GM21526 (cell line): ENCODE results near the gene NLGN1.
A peak's percentile ranks its signal among the peaks of the same experiment; 100 is the strongest.
"Not testable (repeated sequence)": the region's sequence is repeated elsewhere in the genome, so short reads cannot be mapped to it uniquely, and the experiment has no call there.

Experiments used
- ATAC-seq: cut with Tn5 transposase; IDR thresholded peaks from one replicate; pipeline ENCODE4 v1.9.1; 2021; ENCODE audit warnings: moderate library complexity; ENCODE audit not compliant: unreplicated experiment, low FRiP score

The NLGN1 gene

DNA sequence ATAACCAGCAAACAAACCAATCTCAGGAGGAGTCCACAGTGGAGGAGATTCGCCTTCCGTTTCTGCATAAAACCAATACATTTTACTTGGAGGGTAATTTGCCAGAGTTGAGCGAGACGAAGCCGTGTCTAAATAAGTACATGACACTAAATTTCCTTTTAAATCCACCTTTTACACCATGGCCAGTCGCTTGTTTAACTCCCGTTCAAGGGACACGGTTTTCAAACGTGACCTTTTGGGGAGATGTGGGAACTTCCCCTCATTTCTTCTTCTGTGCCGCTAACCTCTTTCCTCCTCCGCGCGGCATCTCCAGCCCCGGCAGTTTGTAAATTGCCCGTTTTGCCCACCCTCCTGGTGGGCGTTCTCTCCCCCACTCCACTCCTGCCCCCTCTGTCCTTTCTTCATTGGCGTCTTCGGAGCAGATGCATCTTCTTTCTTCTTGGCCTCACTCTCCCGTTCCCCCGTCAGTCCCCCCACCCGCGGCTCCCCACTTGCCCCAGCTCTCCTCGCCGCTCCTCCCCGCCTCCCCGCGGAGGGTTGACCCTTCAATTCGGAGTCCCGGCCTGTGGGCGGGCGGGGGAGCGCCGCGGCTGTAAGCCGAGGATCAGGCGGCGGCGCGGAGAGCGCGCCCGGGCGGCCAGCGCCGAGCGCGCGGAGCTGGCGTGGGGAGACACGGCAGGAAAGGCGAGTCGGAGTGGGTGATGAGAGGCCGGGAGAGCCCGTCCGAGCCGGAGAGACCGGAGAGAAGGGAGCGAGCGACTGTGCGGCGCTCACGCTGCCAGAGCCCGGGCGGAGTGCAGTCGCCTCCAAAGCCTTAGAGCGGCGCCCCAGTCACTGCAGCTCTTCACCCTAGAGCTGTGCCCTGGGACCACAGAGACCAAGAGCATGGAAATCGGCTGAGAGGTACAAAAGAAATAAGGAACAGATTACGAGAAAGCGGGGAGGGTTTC lies at the start of gene NLGN1:
TSS of gene NLGN1 (plus strand) at position 584 of the 950 bp plus-strand sequence.
- no peak for ATAC-seq

DNA sequence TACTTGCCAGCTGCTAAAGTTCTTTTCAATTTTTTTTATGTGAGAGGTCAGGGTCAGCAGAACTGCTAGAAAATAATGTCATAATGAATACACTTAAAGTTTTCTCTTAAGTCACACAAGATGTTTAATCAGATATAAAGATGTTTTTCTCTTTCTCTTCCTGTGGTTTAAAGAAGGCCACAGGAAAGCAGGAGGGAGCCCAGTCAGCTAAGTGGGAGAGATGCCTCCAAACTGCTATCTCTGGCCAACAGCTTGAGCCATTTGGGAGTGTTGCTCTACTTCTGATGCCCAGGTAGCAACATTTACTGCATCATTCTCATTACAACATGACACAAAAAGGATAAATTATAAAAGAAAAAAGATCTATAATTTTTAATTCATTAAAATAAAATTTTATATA lies 45.7 kb upstream of the NLGN1 start:
- ATAC-seq = no peak

DNA sequence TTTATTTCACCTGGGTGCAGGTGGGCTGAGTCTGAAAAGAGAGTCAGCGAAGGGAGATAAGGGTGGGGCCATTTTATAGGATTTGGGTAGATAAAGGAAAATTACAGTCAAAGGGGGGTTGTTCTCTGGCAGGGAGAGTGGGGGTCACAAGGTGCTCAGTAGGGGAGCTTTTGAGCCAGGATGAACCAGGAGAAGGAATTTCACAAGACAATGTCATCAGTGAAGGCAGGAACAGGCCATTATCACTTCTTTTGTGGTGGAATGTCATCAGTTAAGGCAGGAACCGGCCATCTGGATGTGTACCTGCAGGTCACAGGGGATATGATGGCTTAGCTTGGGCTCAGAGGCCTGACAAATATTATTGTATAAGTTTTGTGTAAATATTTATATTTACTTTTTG lies 44.4 kb upstream of the NLGN1 start:
- not testable (repeated sequence) for ATAC-seq

DNA sequence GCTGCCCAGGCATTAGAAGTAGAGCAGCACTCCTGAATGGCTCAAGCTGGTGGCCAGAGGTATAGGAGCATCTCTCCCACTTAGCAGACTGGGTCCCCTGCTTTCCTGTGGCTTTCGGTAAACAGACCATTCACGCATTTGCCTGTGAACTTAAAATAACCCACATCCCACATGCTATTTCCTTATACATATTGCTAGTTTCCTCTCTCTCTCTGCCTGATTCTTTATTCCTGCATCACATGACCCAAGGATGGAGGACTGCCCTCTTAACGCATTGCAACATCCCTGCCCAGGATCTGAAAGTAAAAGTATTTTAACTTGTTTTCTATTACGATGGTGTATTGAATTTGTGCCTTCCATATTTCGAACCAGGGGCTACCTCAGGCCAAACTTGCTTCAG lies 43.4 kb upstream of the NLGN1 start:
- no peak for ATAC-seq

DNA sequence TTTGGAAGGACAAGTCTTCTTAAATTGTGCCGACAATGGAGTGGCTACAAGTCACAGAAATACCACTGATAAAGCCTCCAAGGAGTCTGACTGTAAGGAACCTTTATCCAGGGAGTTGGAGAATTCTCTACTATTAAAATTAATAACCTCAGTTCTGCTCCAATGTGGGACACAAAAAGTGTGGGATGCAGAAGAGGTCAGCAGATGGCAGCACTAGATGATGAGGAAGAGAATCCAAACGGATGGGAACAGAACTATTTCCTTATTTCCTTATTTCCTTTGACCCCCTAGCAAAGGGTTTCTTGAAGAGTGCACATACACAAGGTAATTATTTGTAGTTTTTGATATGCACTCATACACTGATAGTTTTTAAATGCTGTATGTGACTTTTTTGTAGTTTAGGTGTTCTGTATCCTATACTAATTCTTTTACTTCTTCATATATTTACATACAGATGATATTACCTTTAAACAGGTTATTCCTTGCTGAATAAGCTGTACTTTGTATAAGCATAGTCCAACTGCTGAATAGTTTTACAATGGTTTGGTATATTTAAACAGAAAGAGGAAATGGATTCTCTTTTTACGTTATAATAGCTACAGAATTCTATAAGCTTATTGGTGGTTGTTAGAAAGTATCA lies 25.6 kb upstream of the NLGN1 start:
- no peak for ATAC-seq

DNA sequence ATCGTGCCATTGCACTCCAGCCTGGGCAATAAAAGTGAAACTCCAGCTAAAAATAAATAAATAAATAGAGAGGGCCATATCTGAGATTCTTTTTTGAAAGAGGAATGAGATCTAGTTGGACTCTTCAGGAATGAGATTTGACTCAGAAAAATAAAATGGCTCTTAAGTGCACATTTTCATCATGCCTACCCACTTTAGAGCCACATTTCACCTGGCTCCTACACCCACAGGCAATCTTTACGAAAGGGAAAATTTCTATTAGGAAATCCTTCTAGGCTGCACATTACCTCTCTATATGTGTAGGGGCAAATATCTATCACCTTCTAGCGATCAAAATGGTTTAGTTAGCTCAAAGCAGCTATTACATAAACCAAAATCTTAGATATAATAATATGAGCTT lies 16.9 kb upstream of the NLGN1 start:
- no peak for ATAC-seq

DNA sequence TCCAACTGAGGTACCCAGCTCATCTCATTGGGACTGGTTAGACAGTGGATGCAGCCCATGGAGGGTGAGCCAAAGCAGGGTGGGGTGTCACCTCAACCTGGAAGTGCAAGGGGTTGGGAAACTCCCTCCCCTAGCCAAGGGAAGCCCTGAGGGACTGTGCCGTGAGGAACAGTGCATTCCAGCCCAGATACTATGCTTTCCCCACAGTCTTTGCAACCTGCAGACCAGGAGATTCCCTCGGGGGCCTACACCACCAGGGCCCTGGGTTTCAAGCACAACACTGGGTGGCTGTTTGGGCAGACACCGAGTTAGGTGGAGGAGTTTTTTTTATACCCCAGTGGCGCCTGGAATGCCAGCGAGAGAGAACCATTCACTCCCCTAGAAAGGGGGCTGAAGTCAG lies 15.6 kb upstream of the NLGN1 start:
- ATAC-seq = not testable (repeated sequence)

DNA sequence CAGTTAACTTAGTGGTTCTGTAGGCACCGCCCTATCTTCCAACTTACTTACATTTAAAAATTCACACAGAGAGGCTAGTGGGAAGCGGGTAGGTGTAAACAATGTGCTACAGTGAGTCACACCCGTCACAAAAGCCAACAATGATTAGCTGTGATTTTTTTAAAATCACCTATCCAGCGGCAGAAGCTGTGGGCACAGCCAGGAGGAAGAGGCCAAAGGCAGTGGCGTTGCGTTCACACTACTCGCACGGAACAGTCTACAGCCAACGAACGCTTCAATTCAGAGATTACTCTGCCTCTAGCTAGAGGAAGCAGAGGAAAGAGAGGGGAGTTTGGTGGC lies 2.5 kb upstream of the NLGN1 start:
- peak; percentile 32 for ATAC-seq

DNA sequence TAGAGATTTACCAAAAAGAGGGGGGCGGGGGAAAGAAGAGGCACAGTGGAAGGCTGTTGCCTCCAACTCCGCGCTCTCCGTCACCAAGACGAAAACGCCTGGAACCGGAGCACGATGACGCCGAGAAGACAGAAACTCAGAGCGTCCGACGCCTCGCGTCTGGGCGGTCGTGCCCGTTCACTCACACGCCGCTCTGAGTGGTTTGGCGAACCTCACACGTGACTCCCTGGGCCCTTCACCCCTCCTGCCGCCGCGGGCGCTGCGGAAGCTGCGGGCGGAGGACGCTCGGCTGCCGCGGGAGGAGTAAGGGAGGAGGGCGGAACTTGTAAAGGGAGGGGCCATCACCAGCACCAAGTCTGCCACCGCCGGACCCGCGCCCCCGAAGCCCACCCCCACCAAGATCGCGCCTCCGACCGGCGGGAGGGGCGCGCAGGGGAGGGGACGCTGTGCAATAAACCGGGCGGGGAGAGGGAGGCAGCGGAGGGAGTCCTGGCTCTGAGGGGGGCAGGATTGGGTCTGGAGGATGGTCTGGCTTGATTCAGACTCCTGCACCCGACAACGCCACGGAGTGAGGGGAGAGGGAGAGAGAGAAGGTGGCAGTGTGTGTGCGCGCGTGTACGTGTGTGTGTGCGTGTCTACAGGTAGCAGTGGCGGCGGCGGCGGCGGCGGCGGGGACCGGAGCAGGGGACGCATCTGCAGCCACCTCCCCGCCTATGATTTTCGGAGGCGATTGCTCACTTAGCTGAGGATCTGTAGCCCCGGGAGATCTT lies 1.9 kb upstream of the NLGN1 start:
- peak; percentile 96 for ATAC-seq

DNA sequence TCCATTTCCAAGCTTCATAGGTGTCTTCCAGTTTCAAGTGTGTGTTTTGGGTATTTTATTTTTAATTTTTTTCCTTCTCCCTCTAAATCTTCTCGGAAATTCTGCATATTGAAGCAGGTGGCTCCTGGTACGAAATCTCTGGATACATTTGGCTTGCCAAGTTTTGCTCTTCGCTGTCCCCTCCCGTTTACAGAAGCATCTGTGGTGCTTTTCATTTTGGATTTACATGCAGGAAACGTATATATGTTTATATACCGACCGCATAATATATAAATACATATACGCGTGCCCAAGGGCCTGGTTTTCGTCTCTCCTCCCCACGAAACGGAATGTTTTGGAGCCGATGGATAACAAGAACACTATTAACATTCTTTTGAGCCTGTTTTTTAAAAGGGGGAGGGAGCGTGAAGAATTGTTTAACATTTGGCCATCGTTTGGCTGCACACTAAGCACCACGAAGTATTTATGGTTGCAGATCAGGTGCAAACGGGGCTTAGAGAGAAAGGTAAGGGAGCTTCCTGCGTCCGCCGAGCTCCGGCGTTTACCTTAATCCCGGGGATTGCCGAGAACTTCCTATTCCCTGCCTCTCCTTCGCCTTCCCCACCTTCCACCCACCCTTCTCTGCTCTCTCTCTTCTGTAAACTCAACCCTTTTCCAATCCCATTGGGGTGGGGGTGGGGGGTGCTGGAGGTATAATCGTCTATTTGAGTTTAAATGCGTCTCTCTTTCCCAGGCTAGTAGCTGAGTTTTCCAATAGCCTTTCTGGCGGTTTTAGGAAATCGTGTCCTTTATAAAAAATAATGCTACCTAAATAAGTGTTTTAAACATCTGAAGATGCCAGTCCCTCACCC lies 1.1 kb upstream of the NLGN1 start:
- no peak for ATAC-seq

DNA sequence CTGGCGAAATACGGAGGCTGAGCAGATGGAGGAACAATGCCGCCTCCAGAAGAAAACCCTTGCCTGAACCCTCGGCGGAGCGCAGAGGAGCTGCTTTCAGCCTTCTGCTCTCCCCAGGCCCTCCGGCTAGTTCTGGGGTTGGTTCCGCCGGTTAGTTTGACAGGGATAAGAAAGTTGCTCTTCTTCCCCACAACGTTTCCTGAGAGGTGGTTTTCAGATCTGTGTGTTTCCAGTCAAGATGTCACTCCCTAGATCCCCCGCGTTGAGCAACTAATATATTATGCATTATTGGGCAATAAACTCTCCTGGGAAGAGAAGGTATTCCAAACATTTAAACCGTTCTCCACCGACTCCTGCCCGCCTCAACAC lies 551 bp downstream of the NLGN1 start:
- no peak for ATAC-seq

DNA sequence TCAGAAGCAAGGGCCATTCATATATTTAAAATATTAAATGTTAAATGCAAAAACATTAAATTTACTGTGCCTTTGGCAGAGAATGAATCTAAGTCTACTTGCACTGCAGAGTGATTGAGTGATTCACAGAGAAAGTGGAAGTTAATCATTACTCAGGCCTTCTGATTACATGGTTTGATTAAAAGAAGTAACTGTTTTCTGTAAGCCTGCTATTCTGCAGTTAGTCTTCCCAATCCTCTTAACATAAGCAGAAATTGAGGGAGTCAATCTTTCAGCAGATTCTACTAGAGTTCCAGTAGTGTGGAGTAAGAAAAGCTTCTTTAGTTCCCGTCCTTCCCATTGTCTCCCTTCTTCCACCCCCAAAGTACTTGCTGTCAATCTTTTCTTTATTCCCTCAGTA lies 1.5 kb downstream of the NLGN1 start:
- no peak for ATAC-seq

DNA sequence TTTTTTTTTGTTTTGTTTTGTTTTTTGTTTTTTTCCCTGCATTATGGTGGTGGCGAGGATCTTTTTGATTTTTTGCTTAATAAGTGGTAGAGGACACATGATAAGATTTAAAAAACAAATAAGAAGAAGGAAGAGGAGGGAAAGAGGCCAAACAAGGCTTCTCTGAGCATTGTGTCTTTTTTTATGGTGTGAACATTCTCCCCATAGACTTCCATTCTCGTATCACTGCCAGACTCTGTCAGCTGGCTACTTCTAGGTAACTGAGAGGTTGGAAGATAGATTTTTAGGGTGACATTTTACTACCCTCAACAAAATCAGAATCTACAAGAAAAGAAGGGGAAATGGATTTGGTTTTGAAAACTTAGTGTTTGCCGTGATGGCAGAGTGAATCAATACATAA lies 3.8 kb downstream of the NLGN1 start:
- ATAC-seq = no peak

DNA sequence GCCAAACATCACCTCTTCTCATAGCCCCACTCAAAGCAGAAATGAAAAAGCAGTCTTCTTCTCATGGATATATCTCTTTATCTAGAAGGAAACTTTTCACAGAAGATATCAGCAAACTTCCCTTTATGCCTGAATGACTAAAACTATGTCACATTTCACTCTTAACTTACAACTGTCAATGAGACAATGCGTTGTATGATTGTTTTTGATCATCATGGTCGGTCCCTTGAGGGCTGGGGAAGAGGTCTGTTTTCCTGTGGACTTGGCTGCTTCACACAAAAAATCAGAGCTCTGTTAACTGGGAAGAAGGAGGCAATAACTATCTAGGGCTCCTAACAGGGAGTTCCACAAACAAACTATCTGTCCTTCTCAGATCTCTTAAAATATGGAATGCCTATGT lies 5.1 kb downstream of the NLGN1 start:
- no peak for ATAC-seq

DNA sequence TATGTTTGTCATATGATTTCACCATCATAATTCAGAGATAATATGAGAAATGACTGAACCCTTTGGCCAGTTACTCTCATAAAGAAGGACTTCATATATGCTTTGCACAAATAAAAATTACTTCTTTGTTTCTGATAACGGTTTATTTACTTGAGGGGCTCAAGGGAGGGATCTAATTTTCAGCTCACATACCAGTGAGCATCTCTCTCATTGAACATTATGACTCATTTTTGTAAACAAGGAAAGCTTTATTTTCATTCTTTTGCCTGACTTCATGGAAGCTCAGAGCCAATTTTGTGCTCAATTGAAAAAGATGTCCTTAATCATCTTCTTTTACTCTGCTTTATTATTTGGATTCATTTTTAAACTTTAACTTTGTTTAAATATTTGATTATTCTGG lies 5.8 kb downstream of the NLGN1 start:
- no peak for ATAC-seq

DNA sequence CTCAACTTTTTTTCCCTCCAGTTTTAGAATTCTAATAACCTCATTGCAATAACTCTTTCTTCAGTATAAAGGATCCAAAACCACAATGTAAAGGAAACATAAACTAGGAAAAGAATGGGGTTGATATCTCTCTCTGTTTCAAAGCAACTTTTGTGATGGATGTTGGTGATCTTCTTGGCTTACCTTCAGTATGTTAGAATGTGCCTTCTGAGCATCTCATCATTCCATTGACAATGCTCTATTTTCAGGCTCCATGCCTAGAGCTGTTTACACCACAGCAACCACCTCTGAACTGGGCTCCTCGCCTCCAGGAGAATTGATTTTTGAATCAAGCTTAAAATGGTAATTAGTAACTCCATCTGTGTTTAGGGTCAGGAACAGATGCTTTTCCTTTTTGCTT lies 6.6 kb downstream of the NLGN1 start:
- ATAC-seq = no peak

DNA sequence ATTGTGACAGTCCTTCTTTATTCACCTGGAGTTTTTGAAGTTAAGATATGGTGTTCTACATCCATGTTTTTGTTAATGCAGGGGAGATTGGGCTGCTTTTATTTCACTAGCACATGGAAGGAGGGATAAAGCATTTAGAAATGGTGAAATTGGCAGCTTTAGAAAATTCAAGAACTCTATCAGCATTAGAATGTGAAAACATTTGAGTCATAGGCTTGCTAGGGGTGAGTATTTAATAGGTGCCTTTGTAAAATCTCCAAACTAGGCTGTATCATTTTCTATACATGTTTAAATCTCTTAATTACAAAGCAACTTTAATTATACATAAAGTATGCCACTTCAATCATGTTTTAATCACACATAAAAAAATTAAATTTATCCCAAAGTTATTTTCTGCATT lies 12.9 kb downstream of the NLGN1 start:
- no peak for ATAC-seq

DNA sequence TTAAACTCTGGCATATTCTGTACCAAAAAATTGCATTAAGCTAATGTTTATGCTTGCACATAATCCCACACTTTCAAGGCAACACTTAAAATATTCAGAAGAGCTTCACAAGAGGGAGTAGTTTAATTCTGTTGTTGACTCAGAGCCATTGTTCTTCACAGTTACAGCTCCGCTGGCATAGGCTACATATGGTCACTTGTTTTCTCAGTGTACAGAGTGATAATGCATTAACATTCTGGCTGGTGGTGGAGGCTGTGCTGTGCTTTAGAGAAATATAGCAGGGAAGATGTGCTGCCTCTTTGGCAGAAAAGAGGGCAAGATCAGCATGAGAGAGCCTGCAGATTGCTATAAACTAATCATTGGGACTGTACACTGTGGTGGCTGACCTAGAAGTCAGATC lies 13.3 kb downstream of the NLGN1 start:
- no peak for ATAC-seq

DNA sequence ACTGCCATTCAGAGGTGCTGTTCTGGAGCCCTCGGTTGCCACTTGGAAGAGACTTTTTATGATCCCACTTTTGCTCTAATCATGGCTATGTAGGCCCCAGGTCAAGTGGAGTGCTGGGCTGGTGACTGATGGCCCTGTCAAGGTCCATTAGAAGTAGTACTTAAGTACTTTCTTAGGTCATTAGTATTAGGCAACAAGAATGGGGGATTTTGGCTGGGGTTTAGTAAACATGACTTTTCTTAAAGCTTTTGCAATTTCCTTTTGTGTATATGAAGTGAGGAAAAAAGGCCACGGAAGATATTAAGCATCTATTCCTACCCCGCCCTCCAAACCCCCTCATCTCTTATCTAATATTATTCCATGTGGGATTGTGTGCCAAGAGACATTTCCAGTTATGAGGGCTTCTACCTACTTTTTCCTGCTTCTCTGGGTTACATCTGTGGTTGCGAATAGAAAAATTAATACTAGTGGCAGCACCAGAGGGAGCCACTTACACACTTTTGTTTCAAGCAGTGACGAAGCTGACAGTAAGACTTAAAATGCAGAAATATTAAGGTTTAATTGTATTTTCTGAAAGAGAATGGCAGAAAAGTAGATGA lies 13.9 kb downstream of the NLGN1 start:
- no peak for ATAC-seq

DNA sequence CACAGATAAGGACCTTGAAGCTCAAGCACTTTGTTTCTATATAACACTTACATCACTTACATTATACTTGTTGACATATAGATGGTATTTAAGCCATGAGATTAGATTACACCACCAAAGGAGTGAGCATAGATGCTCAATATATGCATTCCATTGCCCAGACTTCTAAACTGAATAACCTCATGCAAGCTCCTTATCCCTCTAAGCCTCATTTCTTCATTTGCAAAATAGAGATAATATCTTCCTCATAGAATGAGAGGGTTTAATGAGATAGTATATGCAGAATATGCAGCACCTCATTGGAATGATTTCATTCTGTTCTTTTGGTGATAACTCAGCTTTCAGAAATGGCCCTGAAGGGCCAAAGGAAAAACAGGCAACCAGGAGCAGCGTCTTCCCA lies 18.5 kb downstream of the NLGN1 start:
- ATAC-seq = no peak
